Testis (tissue), 3 donors: ENCODE data around the gene EAF1. TPM values are rescaled to one million over a fixed set of nuclear protein-coding genes. Genes with fewer than 3 reads are reported as not detected.

Experiments
- DNase-seq: peaks from one replicate; pipeline ENCODE4 v3.0.0-alpha.2; 2019
- H3K27ac ChIP-seq, 2 donors: fragments of 200-600 bp; sonication (generic); one replicate each; pipeline ENCODE4 v1.5.1; 2019
- H3K27me3 ChIP-seq: fragments of 200-600 bp; sonication (generic); one replicate; pipeline ENCODE4 v1.5.1; 2019
- H3K36me3 ChIP-seq: fragments of 200-600 bp; sonication (generic); one replicate; pipeline ENCODE4 v1.5.1; 2017; ENCODE audit warnings: low read depth; ENCODE audit errors: missing control alignments
- H3K4me1 ChIP-seq: fragments of 200-600 bp; sonication (generic); one replicate; pipeline ENCODE4 v1.5.1; 2019
- H3K4me3 ChIP-seq, 2 donors: fragments of 200-600 bp; sonication (generic); one replicate each; pipeline ENCODE4 v1.5.1; 2017 to 2019
- H3K9me3 ChIP-seq: fragments of 200-600 bp; sonication (generic); one replicate; pipeline ENCODE4 v1.5.1; 2017
- CTCF ChIP-seq, 3 experiments: fragments of 450-650 bp in 2 of 3; fragments of 200-600 bp in 1 of 3; sonication (generic) in 1 of 3; IDR thresholded peaks; one replicate each; pipeline ENCODE4 v1.5.1; 2016 to 2019; ENCODE audit warnings: antibody characterized with exemption in 3 of 3, mild to moderate bottlenecking in 2 of 3, moderate library complexity in 1 of 3
- POLR2A ChIP-seq: fragments of 450-650 bp; IDR thresholded peaks from one replicate; pipeline ENCODE4 v1.6.1; 2017; ENCODE audit warnings: antibody characterized with exemption, mild to moderate bottlenecking, moderate library complexity
- WGBS, 2 donors: methylation state at CpG; one replicate each; pipeline ENCODE4 v1.1.5; 2018; 5-methylcytosine and 5-hydroxymethylcytosine counted together
- intact Hi-C: fragments of 100-400 bp; cut with DNase I; formaldehyde crosslinking; loops from one replicate; pipeline ENCODE4 v1.15.1; 2023; ENCODE audit warnings: low total_unique reads
- polyA plus RNA-seq: library from polyadenylated mRNA; stranded (reverse); fragments of 350-450 nt; fragmentation: Illumina TruSeq; extraction: RNeasy Lipid Tissue Mini Kit (QIAGEN cat#74804); gene quantifications from one replicate; pipeline ENCODE4 v1.2.3, GENCODE V29; 2014; ENCODE audit warnings: low read depth, low replicate concordance; ENCODE audit not compliant: insufficient read depth
- total RNA-seq, 2 donors: library from RNA; depleted of rRNA; stranded (reverse); fragments of >200 nt; gene quantifications; one replicate each; pipeline ENCODE4 v1.2.3, GENCODE V29; 2016

EAF1 gene
- total and polyA plus RNA-seq, 3 donors from 2014 or later = 25.5 to 33.4 (median 28.5) TPM

- WGBS, 2 donors = 89 to 93% methylated on average over 9 to 12 of the region's 12 CpGs
- no peak for TF ChIP-seq CTCF (IDR thresholded peaks at IDR 0.05)
- no peak for TF ChIP-seq POLR2A
- H3K9me3 ChIP-seq = no peaks in the 10 kb centered on the region
- intact Hi-C loops = no loop called here
- no peak overlapping the region for H3K27ac ChIP-seq
- no peak overlapping the region for H3K4me3 ChIP-seq
- DNase-seq = no peak
- H3K36me3 ChIP-seq = no peaks in the 10 kb centered on the region
- H3K4me1 ChIP-seq = no peaks in the 10 kb centered on the region
- no peaks in the 10 kb centered on the region for H3K27me3 ChIP-seq
Measured at GRCh38 chr3:15450438-15451215, 23.2 kb downstream of the EAF1 start.

- no peaks in the 10 kb centered on the region for H3K36me3 ChIP-seq
- H3K9me3 ChIP-seq = no peaks in the 10 kb centered on the region
- H3K27me3 ChIP-seq = no peaks in the 10 kb centered on the region
- intact Hi-C loops = no loop called here
- no peak for TF ChIP-seq POLR2A
- H3K4me3 ChIP-seq = no peak overlapping the region
- no peaks in the 10 kb centered on the region for H3K4me1 ChIP-seq
- no peak for DNase-seq
- no peak overlapping the region for H3K27ac ChIP-seq
- 91 to 93% methylated on average over 18 of the region's 18 CpGs for WGBS, 2 donors
Measured at GRCh38 chr3:15451216-15452113, 24.1 kb downstream of the EAF1 start.

- intact Hi-C loops = no loop called here
- no peaks in the 10 kb centered on the region for H3K9me3 ChIP-seq
- no peak overlapping the region for H3K27ac ChIP-seq
- no peak for DNase-seq
- 83 to 96% methylated on average over 9 of the region's 9 CpGs for WGBS, 2 donors
- no peak overlapping the region for H3K4me3 ChIP-seq
- TF ChIP-seq POLR2A = no peak
- TF ChIP-seq CTCF (IDR thresholded peaks at IDR 0.05) = no peak
- no peaks in the 10 kb centered on the region for H3K4me1 ChIP-seq
- no peaks in the 10 kb centered on the region for H3K27me3 ChIP-seq
- no peaks in the 10 kb centered on the region for H3K36me3 ChIP-seq
Measured at GRCh38 chr3:15452156-15452555, 24.8 kb downstream of the EAF1 start.

DNA sequence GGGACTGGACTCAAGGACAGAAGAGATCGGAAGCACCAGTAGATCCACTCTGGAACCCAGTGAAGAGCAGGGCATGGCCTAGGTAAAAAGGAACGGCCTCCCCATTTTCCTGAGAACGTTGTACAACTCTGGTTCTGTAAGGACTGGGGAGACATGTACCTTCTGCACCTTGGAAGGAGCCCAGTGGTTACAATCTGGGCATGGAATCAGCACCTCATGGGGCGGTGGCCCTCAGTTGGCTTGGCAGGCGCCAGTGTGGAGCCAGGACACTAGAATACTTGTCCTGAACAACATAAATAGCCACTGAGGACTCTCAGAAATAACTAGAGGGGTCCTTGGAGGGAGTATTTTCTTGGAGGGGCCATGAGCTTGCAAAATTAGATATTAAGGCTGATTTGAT is 25.6 kb downstream of the EAF1 start:
- no peak overlapping the region for H3K27ac ChIP-seq
- no peaks in the 10 kb centered on the region for H3K4me1 ChIP-seq
- no peaks in the 10 kb centered on the region for H3K36me3 ChIP-seq
- TF ChIP-seq CTCF (IDR thresholded peaks at IDR 0.05) (no peak), POLR2A (no peak)
- DNase-seq = no peak
- intact Hi-C loops = no loop called here
- no peaks in the 10 kb centered on the region for H3K9me3 ChIP-seq
- H3K27me3 ChIP-seq = no peaks in the 10 kb centered on the region
- no peak overlapping the region for H3K4me3 ChIP-seq
- 94 to 98% methylated on average over 5 of the region's 5 CpGs for WGBS, 2 donors

GRCh38 chr3:15453501-15453900 is 26.1 kb downstream of the EAF1 start:
- TF ChIP-seq CTCF (IDR thresholded peaks at IDR 0.05) = no peak
- TF ChIP-seq POLR2A = no peak
- intact Hi-C loops = no loop called here
- no peak for DNase-seq
- Histone ChIP-seq H3K4me1 (no peaks in the 10 kb centered on the region), H3K36me3 (no peaks in the 10 kb centered on the region), H3K9me3 (no peaks in the 10 kb centered on the region), H3K27me3 (no peaks in the 10 kb centered on the region), H3K4me3 (no peak overlapping the region), H3K27ac (no peak overlapping the region)
- WGBS, 2 donors = 91 to 97% methylated on average over 7 to 8 of the region's 8 CpGs
